ENCODE results near the gene ACTG1.

DNA sequence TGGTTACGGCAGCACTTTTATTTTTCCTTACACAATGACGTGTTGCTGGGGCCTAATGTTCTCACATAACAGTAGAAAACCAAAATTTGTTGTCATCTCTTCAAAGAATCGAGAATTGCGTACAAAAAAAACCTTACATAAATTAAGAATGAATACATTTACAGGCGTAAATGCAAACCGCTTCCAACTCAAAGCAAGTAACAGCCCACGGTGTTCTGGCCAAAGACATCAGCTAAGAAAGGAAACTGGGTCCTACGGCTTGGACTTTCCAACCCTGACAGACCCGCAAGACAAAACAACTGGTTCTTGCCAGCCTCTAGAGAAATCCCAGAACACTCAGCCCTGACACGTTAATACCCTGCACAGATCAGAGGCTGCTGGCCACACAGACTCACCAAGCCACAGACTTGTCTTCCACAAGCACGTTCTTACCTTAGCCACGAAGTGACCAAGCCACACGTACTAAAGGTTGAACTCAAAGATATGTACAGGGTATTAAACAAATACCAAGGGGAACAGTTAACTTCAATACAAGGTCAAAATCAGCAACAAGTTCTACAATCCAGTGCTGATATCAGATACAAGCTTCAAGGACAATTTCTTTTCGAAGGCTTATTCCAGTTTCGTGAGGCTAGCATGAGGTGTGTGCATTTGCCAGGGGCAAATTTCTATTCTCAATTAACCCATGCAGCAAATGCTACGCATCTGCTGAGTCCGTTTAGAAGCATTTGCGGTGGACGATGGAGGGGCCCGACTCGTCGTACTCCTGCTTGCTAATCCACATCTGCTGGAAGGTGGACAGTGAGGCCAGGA, 2.4 kb downstream of the ACTG1 start:
- TF ChIP-seq, protein P1, sequence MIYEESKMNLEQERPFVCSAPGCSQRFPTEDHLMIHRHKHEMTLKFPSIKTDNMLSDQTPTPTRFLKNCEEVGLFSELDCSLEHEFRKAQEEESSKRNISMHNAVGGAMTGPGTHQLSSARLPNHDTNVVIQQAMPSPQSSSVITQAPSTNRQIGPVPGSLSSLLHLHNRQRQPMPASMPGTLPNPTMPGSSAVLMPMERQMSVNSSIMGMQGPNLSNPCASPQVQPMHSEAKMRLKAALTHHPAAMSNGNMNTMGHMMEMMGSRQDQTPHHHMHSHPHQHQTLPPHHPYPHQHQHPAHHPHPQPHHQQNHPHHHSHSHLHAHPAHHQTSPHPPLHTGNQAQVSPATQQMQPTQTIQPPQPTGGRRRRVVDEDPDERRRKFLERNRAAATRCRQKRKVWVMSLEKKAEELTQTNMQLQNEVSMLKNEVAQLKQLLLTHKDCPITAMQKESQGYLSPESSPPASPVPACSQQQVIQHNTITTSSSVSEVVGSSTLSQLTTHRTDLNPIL (CRISPR knock-in tag; IDR thresholded peaks at IDR 0.05; ENCODE audit: low read depth) = no peak
- no peak for TF ChIP-seq TOX (CRISPR knock-in tag; IDR thresholded peaks at IDR 0.05; ENCODE audit: borderline replicate concordance)
